GM12878 (cell line): ENCODE data around the gene TOP2B. TPM values are rescaled to one million over a fixed set of nuclear protein-coding genes. Genes with fewer than 3 reads are reported as not detected.

Experiments
- GATAD2B ChIP-seq: fragments of 450-650 bp; conservative IDR thresholded peaks from 2 replicates; pipeline ENCODE4 v1.6.1; 2017; ENCODE audit warnings: low read depth, mild to moderate bottlenecking, moderate library complexity
- RBBP5 ChIP-seq: fragments of 200-600 bp; sonication (generic); conservative IDR thresholded peaks from 2 replicates; pipeline ENCODE4 v1.6.1; 2016
- STAT3 ChIP-seq: IDR thresholded peaks from 2 replicates; pipeline ENCODE4 v1.6.1; 2011; ENCODE audit warnings: low read depth, low read length, improper control_type of control experiment
- ZZZ3 ChIP-seq: IDR thresholded peaks from 2 replicates; pipeline ENCODE4 v1.6.1; 2011; ENCODE audit warnings: low read depth; ENCODE audit not compliant: control insufficient read depth, insufficient read length
- polyA plus RNA-seq, 11 experiments: library from polyadenylated mRNA; depleted of rRNA in 4 of 11; unstranded in 6 of 11; stranded (reverse) in 5 of 11; fragments of >200 nt; fragmentation: Nextera tagmentation in 4 of 11; fragmentation: Illumina TruSeq in 1 of 11; extraction: Ambion mirVana in 4 of 11; extraction: Trizol in 1 of 11; gene quantifications; 1 replicate in 1 of 11; 2 replicates in 10 of 11; pipeline versions ENCODE4 v1.2.1 to v1.2.3, GENCODE V29; 2011 to 2016; ENCODE audit warnings: inconsistent platforms in 2 of 11, missing spikeins in 2 of 11, low read depth in 1 of 11
- total RNA-seq, 4 experiments: library from RNA; depleted of rRNA in 3 of 4; stranded (reverse); fragments of >200 nt in 3 of 4; fragmentation: Illumina TruSeq in 1 of 4; extraction: Trizol in 1 of 4; gene quantifications; 2 replicates each; pipeline versions ENCODE4 v1.2.1 to v1.2.3, GENCODE V29; 2013 to 2021
- TF ChIP-seq, protein P1 (sequence below): IDR thresholded peaks from 2 replicates; pipeline ENCODE4 v1.6.1; 2011; ENCODE audit warnings: borderline replicate concordance, low read depth, mild to moderate bottlenecking, moderate library complexity, low read length; ENCODE audit not compliant: insufficient read depth, poor library complexity, severe bottlenecking
- TF ChIP-seq, protein P2 (sequence below): fragments of 150-350 bp; IDR thresholded peaks from 2 replicates; pipeline ENCODE4 v1.6.1; 2016; ENCODE audit warnings: low read depth, low read length
- TF ChIP-seq, protein P3 (sequence below): fragments of 450-650 bp; IDR thresholded peaks from 2 replicates; pipeline ENCODE4 v1.6.1; 2017; ENCODE audit warnings: mild to moderate bottlenecking, moderate library complexity

TOP2B gene
- total and polyA plus RNA-seq, 10 of the 15 experiments (the other 5 are each of a cell fraction or from before 2014, with no cell fraction given): 28.6 to 134 (median 83.4) TPM

DNA sequence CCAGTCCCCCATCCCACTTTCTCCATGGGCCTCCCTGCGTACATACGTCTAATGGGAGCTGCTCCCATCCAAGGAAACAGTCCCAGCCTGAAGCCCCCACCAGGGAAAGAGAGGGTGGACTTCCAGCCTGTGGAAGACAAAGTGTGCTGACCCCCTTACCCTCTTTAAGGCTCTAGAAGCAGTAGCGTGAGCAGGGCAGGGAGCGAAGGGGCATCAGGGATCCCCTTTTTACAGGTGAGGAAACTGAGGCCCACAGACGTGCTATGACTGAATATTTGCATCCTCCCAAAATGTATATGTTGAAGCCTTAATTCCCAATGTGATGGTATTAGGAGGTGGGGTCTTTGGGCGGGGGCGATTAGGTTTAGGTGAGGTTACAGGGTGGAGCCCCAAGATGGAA is 83.4 kb downstream of the TOP2B start (continued):
- TF ChIP-seq, protein P1, sequence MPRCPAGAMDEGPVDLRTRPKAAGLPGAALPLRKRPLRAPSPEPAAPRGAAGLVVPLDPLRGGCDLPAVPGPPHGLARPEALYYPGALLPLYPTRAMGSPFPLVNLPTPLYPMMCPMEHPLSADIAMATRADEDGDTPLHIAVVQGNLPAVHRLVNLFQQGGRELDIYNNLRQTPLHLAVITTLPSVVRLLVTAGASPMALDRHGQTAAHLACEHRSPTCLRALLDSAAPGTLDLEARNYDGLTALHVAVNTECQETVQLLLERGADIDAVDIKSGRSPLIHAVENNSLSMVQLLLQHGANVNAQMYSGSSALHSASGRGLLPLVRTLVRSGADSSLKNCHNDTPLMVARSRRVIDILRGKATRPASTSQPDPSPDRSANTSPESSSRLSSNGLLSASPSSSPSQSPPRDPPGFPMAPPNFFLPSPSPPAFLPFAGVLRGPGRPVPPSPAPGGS: no peak
- TF ChIP-seq, protein P2, sequence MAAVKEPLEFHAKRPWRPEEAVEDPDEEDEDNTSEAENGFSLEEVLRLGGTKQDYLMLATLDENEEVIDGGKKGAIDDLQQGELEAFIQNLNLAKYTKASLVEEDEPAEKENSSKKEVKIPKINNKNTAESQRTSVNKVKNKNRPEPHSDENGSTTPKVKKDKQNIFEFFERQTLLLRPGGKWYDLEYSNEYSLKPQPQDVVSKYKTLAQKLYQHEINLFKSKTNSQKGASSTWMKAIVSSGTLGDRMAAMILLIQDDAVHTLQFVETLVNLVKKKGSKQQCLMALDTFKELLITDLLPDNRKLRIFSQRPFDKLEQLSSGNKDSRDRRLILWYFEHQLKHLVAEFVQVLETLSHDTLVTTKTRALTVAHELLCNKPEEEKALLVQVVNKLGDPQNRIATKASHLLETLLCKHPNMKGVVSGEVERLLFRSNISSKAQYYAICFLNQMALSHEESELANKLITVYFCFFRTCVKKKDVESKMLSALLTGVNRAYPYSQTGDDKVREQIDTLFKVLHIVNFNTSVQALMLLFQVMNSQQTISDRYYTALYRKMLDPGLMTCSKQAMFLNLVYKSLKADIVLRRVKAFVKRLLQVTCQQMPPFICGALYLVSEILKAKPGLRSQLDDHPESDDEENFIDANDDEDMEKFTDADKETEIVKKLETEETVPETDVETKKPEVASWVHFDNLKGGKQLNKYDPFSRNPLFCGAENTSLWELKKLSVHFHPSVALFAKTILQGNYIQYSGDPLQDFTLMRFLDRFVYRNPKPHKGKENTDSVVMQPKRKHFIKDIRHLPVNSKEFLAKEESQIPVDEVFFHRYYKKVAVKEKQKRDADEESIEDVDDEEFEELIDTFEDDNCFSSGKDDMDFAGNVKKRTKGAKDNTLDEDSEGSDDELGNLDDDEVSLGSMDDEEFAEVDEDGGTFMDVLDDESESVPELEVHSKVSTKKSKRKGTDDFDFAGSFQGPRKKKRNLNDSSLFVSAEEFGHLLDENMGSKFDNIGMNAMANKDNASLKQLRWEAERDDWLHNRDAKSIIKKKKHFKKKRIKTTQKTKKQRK: no peak
- TF ChIP-seq, protein P3, sequence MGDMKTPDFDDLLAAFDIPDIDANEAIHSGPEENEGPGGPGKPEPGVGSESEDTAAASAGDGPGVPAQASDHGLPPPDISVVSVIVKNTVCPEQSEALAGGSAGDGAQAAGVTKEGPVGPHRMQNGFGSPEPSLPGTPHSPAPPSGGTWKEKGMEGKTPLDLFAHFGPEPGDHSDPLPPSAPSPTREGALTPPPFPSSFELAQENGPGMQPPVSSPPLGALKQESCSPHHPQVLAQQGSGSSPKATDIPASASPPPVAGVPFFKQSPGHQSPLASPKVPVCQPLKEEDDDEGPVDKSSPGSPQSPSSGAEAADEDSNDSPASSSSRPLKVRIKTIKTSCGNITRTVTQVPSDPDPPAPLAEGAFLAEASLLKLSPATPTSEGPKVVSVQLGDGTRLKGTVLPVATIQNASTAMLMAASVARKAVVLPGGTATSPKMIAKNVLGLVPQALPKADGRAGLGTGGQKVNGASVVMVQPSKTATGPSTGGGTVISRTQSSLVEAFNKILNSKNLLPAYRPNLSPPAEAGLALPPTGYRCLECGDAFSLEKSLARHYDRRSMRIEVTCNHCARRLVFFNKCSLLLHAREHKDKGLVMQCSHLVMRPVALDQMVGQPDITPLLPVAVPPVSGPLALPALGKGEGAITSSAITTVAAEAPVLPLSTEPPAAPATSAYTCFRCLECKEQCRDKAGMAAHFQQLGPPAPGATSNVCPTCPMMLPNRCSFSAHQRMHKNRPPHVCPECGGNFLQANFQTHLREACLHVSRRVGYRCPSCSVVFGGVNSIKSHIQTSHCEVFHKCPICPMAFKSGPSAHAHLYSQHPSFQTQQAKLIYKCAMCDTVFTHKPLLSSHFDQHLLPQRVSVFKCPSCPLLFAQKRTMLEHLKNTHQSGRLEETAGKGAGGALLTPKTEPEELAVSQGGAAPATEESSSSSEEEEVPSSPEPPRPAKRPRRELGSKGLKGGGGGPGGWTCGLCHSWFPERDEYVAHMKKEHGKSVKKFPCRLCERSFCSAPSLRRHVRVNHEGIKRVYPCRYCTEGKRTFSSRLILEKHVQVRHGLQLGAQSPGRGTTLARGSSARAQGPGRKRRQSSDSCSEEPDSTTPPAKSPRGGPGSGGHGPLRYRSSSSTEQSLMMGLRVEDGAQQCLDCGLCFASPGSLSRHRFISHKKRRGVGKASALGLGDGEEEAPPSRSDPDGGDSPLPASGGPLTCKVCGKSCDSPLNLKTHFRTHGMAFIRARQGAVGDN: no peak
- TF ChIP-seq ZZZ3: no peak
- no peak for TF ChIP-seq STAT3
- TF ChIP-seq RBBP5: no peak
- no peak for TF ChIP-seq GATAD2B
